NB4 (cell line): ENCODE results near the gene VAT1.

Source experiments
- DNase-seq: peaks from one replicate; pipeline ENCODE4 v3.0.0; 2010; ENCODE audit warnings: low read depth
- H3K4me3 ChIP-seq: one replicate; pipeline ENCODE4 v1.5.1; 2011; ENCODE audit warnings: mild to moderate bottlenecking, low read depth, low read length, moderate library complexity
- CTCF ChIP-seq: IDR thresholded peaks from one replicate; pipeline ENCODE4 v1.5.1; 2012; ENCODE audit warnings: low read depth, low read length
- MAX ChIP-seq: IDR thresholded peaks from 2 replicates; pipeline ENCODE4 v1.6.1; 2011; ENCODE audit warnings: low read depth, low read length
- MYC ChIP-seq: IDR thresholded peaks from 2 replicates; pipeline ENCODE4 v1.6.1; 2011; ENCODE audit warnings: low read depth, low read length
- POLR2A ChIP-seq: IDR thresholded peaks from 2 replicates; pipeline ENCODE4 v1.6.1; 2011; ENCODE audit warnings: mild to moderate bottlenecking; ENCODE audit not compliant: insufficient read length; ENCODE audit errors: extremely low read depth

VAT1 gene

GRCh38 chr17:43028221-43028861 lies 6.2 kb upstream of the VAT1 start:
- no peak for DNase-seq
- no peak overlapping the region for H3K4me3 ChIP-seq
- TF ChIP-seq POLR2A (no peak), MAX (no peak), CTCF (no peak), MYC (no peak)

- DNase-seq = no peak
- no peak for TF ChIP-seq MAX
- no peak for TF ChIP-seq POLR2A
- TF ChIP-seq MYC = no peak
- no peak for TF ChIP-seq CTCF
- no peak overlapping the region for H3K4me3 ChIP-seq
These were observed 5.2 kb upstream of the VAT1 start for GRCh38 chr17:43027091-43028032.

GRCh38 chr17:43026595-43026994 lies 4.4 kb upstream of the VAT1 start:
- H3K4me3 ChIP-seq = no peak overlapping the region
- DNase-seq = no peak
- TF ChIP-seq MAX (no peak), MYC (no peak)

- H3K4me3 ChIP-seq = no peak overlapping the region
- TF ChIP-seq MYC (no peak), CTCF (no peak), MAX (no peak), POLR2A (no peak)
- no peak for DNase-seq
These were observed 3.8 kb upstream of the VAT1 start for GRCh38 chr17:43025766-43026537.

GRCh38 chr17:43025290-43025657 lies 3.1 kb upstream of the VAT1 start:
- TF ChIP-seq CTCF (no peak), MAX (no peak), MYC (no peak), POLR2A (no peak)
- no peak overlapping the region for H3K4me3 ChIP-seq
- DNase-seq = no peak
